HL-60/S4 (cell line): Measurements from ENCODE around the gene DNLZ.

Source experiments
- in situ Hi-C: fragments of 300-500 bp; cut with MboI; formaldehyde crosslinking; loops from 2 replicates; pipeline ENCODE4 v1.14.3; 2022; ENCODE audit warnings: low sequenced_read_pairs

The DNLZ gene

DNA sequence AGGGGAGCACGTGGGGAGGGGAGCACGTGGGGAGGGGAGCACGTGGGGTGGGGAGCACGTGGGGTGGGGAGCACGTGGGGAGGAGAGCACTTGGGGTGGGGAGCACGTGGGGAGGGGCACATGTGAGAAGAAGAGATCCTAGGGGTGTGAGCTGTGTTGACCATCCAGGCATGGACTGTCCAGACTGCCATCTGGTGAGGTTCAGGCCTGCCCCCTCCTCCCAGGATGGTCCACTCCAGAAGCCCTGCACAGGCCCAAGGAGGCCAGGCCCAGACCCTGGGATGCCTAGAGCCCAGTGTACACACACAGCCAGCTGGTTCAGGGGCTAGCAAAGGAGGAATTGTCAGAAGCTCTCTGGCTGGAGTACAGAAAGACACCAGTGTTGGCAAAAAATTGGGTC, 34.1 kb upstream of the DNLZ start:
- in situ Hi-C loops, result no loop called here

DNA sequence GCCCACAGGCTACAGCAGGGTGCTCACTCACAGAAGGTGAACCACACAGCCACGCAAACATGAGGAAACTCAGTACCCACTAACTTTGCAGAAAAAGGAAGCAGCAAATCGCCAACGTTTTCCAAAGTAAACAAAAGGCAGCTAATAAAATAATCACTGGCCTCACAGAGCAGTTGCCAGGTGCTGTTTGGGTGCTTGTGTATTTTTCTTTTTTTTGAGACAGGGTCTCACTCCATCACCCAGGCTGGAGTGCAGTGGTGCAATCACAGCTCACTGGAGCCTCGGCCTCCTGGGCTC, 32.6 kb upstream of the DNLZ start:
- in situ Hi-C loops, result no loop called here

DNA sequence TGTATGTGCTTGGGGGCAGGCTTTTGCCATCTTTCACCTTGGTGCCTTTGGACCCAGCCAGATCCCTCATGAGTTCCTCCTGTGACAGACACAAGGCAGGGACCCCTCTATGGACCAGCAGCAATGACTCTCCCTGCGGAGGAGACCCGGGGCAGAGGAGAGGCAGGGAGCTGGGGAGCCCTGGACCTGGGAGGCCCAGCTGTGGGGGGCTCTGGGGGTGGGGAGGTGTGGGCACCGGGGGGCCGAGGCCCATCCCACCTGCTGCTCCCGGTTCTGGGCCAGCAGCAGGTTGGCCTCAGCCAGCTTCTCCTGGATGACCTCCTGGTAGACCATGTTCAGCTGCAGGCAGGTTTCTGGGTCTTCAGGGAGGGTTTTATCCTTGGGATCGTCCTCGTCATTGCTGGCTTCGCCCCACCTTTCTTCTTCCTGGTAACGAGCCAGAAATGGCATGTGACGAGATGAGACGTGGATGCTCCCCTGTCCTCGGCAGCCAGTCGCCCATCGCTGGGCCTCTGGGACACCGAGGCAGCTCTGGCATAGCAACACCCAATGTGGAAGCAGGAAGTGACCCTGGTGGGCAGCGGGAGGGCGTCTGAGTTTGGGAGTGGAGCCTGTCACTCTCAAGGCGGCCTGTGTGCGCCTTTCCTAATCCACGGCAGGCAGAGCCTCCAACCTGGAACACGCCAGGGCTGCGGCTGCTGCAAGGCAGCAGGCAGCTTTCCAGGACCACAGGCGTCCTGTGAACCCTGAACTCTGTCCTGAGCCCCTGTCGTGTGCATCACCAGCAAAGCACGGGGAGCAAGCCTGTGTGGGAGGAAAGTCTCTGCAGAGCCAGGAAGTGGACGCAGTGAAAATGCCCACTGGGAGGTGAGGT, 32.0 kb upstream of the DNLZ start:
- in situ Hi-C loops, result no loop called here

DNA sequence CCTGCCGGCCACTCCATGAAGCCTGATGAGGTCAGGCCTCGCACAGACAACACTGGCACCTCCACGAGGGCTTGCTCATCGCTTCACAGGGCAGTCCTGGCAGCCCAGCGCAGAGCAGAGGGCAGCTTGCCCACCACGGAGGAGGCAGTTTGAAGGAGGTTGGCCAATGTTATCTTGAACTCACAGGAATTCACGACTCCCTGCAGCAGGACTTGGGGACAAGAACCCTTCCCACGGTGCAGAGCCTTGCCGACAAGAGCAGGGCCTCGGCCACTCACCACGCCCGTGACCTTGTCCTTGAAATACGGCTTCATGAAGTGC, 31.4 kb upstream of the DNLZ start:
- in situ Hi-C loops, result no loop called here

DNA sequence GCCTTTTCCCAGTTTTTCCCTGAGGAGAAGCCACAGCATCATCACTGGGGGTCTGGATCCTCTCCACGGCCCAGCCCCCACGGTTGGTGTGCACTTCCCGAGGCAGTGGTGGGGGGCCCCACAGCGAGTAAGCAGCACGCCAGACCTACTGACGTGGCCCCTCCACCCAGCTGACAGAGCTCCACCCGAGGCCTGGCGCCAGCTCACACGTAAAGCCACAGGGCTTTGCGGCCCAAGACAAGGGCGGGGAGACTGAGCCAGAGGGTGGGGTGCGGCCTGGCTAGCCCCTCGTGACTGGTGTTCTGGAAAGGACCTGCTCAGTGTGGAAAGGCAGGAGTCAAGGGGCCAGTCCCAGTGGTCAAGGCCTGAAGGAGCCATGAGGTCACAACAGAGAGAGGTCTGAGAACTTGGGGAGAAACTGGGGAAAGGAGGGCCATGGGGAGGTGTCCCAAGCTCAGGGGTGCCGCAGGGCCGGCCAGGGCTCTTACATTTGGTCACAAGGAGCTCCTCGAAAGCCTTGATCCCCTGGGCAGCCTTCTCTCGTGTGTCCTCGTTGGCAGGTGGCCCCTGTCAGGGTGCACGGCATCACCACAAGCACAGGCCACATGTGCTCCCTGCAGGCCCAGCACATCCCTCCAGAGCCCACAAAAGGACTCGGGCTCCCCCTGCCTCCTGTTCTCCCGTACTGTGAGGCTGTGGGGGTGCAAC, 30.9 kb upstream of the DNLZ start:
- in situ Hi-C loops, result no loop called here

DNA sequence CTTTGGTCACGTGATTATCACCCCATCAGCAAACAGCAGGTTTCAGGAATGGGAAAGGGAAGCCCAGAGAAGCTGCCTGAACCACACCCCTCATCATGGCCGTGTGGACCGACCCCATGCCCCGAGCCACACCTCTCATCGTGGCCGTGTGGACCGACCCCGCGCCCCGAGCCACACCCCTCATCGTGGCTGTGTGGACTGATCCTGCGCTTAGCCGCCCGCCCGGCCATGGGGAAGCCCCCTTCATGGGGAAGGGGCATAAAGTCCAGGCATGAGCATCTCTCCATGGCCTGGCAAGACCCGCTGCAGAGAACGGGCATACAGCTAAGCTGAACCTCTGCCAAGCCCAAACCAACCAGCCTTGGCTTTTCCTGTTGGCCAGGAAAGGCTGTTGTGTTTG, 30.0 kb upstream of the DNLZ start:
- in situ Hi-C loops, result no loop called here

DNA sequence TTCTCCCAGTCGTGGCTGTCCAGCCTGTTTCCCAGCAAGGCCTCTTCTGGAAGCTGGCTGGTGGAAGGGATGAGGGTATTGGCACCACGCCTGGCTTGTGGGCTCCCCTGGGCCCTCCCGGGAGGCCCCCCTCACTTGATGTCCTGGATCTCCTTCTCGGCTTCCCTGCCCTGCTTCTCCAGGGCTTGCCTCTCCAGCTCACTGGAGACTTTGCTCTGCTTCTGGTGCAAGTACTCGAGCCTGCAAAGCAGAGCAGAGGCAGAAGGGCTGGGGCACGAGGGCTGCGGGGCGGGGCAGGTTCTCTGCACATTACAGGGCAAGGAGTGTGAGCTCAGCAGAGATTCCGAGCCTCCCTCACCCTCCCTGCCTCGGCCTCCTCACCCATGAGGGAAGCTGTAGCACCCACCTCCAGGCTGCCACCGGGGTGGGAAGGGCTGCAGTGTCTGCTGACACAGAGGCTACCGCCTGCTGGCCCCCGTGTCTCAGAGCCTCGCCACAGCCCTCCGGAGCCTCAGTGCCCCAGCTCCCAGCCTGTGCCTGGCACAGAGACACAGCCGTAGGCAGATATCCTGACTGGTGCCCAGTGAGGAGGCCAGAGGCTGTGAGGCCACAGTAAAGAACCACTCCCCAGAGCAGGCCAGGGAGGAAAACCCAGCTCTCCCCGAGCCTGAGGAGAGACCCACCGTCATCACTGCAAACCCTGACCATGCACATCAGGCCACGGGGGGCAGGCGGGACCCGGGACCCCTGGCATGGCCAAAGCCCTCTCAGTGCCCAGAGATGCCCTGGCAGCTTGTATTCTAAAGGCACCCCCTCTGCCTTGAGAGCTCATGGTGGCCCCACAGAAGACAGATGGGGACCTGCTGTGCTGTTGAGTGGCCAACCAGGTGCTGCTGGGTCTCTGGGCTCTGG, 29.2 kb upstream of the DNLZ start:
- in situ Hi-C loops, result no loop called here

DNA sequence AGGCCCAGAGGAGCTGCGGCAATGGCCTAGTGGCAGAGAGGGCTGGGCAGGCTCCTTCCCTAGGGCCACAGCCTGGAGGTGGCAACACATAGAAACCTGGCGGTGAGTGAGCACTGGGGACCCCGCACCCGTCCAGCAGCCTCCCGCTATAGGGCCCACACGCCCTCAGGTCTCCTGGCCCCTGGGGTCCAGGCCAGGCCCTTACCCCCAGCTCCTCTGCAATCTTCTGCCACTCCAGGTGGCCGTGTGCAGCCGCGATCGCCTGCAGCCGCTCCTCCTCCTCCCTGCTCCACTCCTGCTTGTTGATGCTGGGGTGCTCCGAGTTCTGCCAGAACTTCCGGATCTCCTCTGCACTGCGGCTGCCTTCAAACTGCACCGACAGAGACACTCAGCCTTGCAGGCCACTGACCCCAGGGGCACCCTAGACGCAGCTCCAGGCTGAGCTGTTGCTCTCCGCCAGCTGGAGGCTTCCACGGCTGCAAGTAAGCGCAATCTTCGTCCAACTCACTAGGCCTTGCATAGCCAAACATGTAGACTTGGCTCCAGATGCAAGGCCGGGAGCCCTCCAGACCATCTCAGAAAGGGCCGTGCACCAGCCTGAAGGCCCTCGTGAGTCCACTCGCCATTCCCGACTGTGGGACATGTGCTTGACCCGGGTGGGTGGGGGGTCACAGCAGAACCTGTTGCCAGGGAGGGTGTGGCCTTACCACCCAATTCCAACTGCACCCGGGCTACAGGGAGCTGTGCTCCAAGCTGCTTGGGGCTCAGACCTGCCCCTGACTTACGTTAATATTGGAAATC, 28.4 kb upstream of the DNLZ start:
- in situ Hi-C loops, result no loop called here

DNA sequence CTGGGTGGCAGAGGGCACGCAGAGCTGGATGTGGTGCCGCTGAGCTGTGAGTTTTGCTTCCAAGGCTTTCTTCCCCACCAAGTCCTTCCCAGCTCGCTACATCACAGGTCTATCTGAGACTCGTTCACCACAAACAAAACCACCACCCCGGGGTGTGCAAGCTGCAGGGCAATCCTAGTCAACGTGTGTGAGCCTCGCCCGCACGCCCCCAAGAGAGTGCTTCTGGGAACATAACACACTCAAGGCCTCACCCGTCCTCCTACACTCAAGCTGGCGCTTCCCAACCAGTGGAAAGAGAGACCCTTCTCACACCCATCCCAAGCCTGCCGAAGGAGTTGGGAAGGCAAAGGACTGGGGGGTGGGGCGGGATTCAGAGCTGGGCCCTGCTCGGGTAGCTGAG, 25.9 kb upstream of the DNLZ start:
- in situ Hi-C loops, result no loop called here

DNA sequence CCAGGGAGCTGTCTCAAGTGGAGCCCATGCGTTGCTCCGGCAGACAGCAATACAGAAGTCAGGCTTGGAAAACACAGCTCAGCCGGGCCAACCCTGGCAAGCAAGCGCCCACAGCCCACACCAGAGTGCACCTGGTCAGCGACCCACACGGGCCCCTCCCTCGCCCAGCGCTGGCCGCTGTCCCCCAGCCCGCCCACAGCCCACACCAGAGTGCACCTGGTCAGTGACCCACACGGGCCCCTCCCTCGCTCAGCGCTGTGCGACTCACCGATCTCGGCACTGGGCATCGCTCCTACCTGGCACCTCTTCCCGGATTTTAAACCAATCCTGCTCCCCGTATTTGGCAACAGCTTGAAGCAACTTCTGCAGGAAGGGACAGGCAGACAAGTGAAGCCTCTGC, 23.7 kb upstream of the DNLZ start:
- in situ Hi-C loops, result no loop called here

DNA sequence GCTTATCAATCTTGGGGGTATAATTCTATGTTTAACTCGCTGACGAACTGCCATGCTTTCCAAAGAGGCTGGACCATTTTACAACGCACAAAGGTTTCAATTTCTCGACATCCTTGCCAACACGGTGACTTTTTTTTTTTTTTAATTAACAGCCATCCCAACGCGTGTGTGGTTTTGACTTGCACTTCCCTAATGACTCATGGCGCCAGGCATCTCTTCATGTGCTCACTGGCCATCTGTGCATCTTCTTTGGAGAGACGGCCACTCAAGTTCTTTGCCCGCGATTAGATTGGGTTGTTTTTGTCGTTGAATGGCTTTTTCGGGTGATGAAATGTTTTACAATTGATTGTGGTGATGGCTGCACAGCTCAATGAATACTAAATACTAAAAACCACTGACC, 22.5 kb upstream of the DNLZ start:
- in situ Hi-C loops, result no loop called here

DNA sequence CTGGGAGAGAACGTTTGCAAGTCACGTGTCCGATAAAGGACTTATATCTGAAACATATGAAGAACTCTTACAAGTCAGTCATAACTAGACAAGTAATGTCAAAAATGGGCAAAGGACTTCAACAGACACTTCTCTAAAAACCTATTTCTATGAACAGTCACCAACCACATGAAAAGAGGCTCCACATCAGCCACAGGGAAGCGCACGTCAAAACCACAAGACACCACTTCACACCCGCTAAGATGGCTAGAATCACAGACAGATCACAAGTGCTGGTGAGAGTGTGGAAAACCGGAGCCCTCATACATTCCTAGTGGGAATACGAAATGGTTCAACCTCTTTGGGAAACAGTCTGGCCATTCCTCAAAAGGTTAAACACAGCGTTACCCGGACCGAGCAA, 21.5 kb upstream of the DNLZ start:
- in situ Hi-C loops, result no loop called here

DNA sequence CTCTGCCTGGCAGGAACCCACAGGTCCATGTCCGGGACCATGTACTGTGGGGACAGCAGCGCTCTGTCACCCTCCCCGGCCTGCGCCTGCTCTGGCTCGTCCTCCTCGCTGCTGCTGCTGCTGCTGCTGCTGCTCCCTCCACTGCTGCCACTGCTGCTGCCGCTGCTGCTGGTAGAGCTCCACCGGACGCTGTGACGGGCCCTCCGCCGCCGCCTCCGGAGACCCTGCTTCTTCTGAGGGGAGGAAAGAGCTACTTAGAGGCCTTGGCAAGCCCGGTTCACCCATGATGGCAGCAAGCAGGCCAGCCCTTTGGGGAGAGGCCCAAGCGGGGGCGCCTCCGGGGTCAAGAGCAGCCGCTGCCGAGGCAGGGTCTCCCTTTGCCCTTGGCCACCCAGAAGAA, 19.9 kb upstream of the DNLZ start:
- in situ Hi-C loops, result no loop called here

DNA sequence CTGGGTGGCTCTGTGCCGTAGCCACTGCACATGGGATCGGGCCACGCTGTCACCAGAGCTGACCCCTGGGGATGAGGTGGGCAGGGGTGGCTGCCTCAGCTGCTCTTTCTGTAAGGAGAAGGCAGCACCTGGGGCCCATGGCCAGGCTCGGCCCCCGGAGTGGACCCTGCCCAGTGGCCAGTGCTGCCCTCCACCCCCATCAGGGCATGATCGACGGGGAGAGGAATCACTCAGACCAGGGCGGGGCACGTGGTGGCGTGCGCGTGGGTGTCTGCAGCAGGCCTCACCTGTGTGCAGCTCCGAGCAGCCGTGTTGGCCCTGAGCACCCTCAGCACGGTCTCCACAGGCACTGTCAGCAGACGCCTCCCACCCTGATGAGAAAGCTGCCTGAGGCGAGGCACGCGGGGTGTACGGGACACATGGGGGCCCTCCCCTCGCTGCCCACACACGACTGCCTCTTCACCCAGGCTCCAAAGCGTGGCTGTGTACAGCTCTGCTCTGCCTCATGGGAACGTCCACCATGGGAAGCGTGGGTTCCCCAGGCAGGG, 18.5 kb upstream of the DNLZ start:
- in situ Hi-C loops, result no loop called here

DNA sequence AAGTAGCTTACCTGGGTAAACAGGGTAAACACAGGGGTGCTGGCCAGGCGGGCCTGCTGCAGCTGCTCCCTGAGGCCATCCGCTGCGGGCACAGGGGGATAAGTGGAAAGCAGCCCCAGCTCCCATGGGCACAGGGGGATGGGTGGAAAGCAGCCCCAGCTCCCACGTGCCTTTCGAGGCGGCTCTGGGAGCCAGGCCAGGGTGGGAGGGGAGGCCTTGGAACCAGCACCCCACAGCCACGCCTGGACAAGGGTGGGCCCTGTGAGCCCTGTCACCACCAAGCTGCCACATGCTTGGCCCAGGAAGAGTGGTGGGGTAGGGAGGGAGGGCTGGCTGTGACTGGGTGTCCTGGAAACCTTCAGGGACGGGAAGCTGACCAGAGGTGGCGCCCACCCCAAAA, 17.8 kb upstream of the DNLZ start:
- in situ Hi-C loops, result no loop called here

DNA sequence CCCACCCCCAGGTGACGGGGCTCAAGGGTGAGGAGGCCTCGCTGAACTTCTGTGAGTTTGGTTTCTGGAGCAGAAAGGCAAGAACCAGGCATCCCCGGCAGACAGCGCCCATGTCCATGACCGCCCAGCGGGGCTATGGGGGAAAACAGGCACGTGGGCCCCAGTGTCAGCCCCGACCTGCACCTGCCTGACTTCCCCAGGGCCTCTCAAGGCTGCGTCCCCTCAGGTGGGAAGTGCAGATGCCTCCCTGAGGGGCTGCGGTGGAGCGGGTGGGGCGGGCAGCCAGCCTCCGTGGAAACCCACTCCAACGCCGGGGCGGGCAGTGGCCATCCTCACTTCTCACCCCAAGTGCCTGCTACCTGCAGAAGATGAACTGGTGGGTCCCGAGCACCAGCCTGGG, 16.8 kb upstream of the DNLZ start:
- in situ Hi-C loops, result no loop called here

DNA sequence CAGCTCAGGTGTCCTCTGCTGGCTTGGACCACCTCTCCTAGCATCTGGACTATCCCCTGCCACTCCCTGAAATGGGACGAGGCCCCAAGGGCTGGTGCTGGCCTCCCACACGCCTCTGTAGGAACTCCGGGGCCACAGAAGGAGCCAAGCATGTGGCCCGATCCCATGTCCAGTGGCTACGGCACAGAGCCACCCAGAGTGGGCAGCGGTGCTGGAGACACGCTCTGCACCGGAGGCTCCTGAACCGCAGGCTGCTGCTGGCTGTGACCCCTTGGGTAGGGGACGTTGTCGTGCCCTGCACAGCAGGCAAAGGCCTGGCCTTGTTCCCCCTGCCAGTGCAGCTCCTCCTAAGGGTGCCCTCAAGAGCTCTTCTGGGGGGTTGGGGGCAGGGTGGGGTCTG, 16.3 kb upstream of the DNLZ start:
- in situ Hi-C loops, result no loop called here

DNA sequence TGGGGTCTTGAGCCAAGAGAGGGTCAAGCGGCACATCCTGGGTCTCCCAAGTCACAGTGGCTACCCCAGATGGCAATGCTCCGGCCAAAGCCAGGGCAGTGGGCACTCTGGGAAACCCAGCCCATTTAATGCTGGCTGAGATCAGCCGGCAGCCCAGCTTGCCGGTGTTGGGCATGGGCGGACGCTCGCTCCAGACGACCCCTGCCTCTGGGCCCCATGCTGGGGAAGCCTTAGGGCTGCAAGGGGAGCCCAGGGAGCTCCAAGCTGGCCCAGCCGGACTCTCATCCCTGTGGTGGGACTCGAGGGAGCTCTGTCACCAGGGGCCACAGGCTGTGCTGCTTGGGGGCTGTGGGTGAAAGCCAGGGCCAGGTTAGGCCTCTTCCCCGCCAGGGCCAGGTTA, 15.9 kb upstream of the DNLZ start:
- in situ Hi-C loops, result no loop called here

DNA sequence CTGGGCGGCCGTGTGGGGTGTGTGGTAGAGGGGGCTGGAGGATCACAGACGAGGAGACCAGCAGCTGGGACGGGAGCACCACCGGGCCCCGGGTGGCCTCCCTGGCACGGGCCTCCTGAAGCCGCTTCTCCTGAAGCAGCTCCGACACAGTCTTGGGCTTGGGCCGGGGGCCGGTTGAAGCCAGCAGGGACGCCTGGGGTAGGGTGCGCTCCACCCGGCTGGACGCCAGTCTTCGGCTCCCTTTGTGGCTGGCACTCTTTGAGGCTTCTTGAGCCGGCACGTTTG, 15.4 kb upstream of the DNLZ start:
- in situ Hi-C loops, result no loop called here

DNA sequence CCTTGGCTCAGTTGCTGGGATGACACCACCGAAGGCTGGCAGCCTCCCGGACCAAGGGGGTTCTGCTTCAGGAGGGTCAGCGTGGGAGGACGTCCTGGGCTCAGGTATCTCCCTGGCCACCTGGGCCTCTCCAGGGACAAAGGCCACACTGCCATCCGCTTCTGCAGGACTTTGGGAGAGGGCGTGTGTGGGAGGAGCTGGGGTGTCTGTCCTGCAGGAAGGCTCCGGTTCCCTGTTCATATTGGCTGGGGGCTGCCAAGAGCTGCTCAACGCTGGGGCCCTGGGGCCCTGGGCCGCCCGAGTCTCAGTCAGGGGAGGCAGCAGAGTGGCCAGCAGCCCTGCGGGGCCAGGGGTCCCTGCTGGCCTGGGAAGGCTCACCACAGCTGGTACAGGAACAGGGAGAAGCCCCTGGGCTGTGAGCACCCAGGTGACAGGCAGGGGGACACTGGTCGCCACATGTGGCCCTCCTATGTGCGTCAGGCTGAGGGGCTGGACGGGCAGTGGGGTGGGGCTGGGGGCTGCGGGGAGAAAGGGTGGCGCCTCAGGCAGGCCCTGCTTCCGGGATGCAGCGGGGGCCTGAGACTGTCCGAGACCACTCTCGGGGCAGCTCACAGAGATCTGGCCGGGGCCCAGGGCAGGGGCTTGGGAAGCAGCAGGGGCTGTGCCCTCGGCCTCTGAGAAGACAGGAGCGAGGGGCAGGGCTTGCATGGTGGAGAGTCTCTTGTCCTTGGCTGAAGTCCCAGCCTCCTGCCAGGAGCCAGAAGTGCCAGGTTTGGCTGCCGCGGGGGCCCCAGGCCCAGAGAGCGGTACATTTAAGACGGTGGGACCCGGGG, 14.8 kb upstream of the DNLZ start:
- in situ Hi-C loops, result no loop called here
